GM18502 (cell line): Measurements from ENCODE around the gene ADCY10.
"Not testable (repeated sequence)": the region's sequence is repeated elsewhere in the genome, so short reads cannot be mapped to it uniquely, and the experiment has no call there.

Experiments
- ATAC-seq: cut with Tn5 transposase; IDR thresholded peaks from one replicate; pipeline ENCODE4 v1.9.1; 2021; ENCODE audit warnings: mild to moderate bottlenecking; ENCODE audit not compliant: unreplicated experiment, poor library complexity

ADCY10 gene

GRCh38 chr1:167863191-167863920, 50.6 kb downstream of the ADCY10 start:
- ATAC-seq: not testable (repeated sequence)

GRCh38 chr1:167862432-167863076, 51.4 kb downstream of the ADCY10 start:
- ATAC-seq: no peak

- ATAC-seq: no peak
Observed at GRCh38 chr1:167861664-167862381, 52.1 kb downstream of the ADCY10 start.

GRCh38 chr1:167860231-167860923, 53.6 kb downstream of the ADCY10 start:
- no peak for ATAC-seq

- ATAC-seq: no peak
Observed at GRCh38 chr1:167856711-167857418, 57.1 kb downstream of the ADCY10 start.

GRCh38 chr1:167854184-167854583, 59.8 kb downstream of the ADCY10 start:
- no peak for ATAC-seq

GRCh38 chr1:167849666-167850065, 64.3 kb downstream of the ADCY10 start:
- ATAC-seq: no peak

- ATAC-seq: no peak
Observed at GRCh38 chr1:167842872-167843271, 71.1 kb downstream of the ADCY10 start.

- ATAC-seq: no peak
Observed at GRCh38 chr1:167841530-167841929, 72.4 kb downstream of the ADCY10 start.

- ATAC-seq: no peak
Observed at GRCh38 chr1:167839009-167839408, 74.9 kb downstream of the ADCY10 start.

GRCh38 chr1:167837326-167837725, 76.6 kb downstream of the ADCY10 start:
- no peak for ATAC-seq

- ATAC-seq: no peak
Observed at GRCh38 chr1:167836197-167836596, 77.7 kb downstream of the ADCY10 start.

- ATAC-seq: no peak
Observed at GRCh38 chr1:167833904-167834303, 80.0 kb downstream of the ADCY10 start.

GRCh38 chr1:167832693-167833092, 81.2 kb downstream of the ADCY10 start:
- no peak for ATAC-seq

GRCh38 chr1:167830668-167831067, 83.3 kb downstream of the ADCY10 start:
- ATAC-seq: not testable (repeated sequence)

- no peak for ATAC-seq
Observed at GRCh38 chr1:167829868-167830267, 84.1 kb downstream of the ADCY10 start.

GRCh38 chr1:167826127-167826526, 87.8 kb downstream of the ADCY10 start:
- no peak for ATAC-seq

GRCh38 chr1:167825419-167826079, 88.4 kb downstream of the ADCY10 start:
- no peak for ATAC-seq

GRCh38 chr1:167824163-167824794, 89.7 kb downstream of the ADCY10 start:
- ATAC-seq: no peak
